Activated T-cell treated with anti-CD3 and anti-CD28 coated beads for 48 hours (primary cell): ENCODE measurements around the gene SUSD3.

Source experiments
- DNase-seq: peaks from one replicate; pipeline ENCODE4 v3.0.0-alpha.2; 2020; ENCODE audit warnings: low read depth

SUSD3 gene

GRCh38 chr9:93053781-93054331 is 4.6 kb upstream of the SUSD3 start:
- no peak for DNase-seq

- DNase-seq = no peak
Observed at GRCh38 chr9:93054758-93055704, 3.5 kb upstream of the SUSD3 start.

- DNase-seq = no peak
Observed at GRCh38 chr9:93057042-93057702, 1.3 kb upstream of the SUSD3 start.

DNA sequence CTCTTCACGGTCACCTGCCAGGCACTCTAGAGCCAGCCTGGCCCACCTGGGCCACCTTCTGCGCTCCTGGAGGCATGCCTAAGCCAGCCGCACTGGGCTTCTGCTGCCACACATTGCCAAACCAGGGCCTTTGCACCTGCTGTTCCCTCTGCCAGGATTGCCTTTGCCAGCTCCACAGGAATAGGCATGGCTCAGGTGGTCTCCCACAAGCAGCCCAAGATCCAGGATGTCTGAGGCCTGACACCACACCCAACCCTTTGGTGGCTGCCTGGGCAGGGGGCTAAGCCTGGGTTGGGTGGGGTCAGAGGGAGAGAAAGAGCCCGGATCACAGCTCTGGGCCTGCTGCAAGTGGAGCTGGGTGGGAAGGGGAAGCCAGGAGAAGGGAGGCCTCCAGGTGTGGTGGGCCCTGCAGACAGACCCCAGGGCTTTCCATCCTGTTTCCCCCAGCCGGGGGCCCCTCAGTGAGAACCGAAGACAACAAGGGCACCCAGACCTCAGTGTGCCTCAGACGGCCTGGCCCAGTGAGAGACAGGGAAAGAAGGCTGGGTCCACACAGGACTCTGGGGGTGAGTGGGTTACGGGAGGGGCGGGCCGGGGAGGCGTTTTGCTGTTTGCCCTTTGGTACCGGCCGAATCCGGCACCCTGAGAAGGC is 672 bp upstream of the SUSD3 start:
- DNase-seq = no peak

- no peak for DNase-seq
Observed at GRCh38 chr9:93059011-93059714, 662 bp downstream of the SUSD3 start.

DNA sequence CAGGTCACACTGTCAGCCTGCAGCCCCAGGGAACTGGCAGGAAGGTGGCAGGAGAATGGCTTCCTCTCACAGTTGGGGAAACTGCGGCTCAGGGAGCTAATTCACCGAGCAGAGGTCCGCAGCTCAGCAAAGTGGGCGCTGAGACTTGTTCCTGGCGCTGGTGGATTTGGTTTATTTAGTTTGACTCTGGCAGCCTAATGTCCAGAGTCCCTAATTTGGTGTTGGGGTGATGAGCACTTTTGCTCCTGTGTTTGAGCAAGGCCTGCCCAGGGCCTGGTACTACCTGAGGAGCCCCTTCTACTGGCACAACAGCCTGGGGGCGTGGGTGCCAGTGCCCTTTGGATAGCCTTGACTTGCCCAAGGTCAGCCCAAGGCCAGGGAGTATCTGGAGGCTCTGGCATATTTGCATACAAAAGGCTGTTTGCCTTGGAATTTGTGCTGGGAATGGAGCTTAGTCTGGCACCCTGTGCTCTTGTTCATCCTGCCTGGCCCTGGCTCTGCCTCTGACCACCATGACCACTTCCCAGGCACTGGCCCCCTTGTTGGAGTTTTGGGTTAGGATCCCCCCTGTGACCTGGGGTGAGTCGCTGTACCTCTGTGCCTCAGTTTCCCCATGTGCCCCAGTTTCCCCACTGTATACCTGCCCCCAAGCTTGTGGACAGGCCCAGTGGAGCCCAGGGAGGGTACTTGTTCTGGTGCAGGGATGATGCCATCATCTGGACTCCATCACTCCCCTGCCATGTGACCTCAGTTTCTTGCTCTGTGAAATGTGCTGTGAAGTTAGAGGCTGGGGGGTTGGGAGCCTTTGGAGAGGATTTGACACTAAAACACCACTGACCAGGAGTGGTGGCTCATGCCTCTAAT is 1.4 kb downstream of the SUSD3 start:
- DNase-seq = no peak

DNA sequence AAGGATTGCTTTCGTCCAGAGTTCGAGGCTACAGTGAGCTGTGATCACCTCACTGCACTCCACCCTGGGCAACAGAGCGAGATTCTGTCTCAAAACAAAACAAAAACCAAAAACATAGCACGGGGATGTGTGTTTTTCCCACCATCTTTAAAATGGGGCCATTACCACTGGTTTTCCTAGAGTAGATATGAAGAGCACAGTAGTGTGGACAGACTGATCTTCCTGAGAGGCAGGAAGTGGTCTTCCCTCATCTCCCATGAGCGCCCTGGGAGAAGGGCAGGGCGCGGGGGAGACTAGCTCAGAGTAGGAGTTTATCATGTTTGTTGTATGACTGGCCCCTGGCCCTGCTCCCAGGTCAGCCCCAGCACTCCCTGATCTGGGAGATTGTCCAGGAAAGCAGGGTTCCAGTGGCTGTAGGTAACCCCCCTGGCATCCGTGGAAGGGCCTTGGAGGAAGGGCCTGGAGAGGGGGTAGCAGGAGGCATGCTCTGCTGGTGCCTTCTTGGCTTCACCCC is 2.3 kb downstream of the SUSD3 start:
- DNase-seq = no peak

- no peak for DNase-seq
Observed at GRCh38 chr9:93061260-93061751, 2.8 kb downstream of the SUSD3 start.

- DNase-seq = no peak
Observed at GRCh38 chr9:93061791-93062763, 3.6 kb downstream of the SUSD3 start.

DNA sequence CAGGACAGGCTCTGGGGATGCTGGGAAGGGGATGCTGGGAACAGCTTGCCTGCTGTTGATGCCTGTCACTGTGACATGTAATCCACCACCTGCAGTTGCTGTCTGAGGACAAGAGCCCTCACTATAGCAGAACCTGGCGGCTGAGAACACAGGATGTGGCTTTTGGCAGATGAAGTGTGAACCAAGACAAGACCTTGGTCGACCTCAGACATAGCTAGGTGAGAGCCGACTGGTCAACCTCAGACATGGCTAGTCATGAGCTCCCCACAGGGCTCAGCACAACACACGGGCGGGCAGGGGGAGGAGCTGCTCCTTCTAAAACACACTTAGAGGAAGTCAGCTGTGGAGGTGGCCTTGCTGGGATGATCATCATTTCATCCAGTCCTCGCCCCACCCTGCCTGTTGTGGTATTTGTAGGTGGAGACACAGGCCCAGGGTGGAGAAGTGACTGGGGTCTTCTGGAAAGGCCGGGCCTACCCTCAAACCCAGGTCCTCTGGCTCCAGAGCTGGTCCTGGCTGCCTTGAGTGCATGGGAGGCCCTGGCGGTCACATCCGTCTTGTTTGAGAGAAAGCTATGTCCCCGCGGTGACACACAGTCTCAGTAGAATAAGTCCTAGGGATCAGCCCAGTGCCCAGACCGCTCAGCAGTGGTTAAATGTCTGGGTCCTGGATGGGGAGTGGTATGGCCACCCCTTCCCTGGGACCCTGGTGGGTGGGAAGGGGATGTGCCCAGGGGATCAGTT is 6.1 kb downstream of the SUSD3 start:
- peak; percentile 83 for DNase-seq

GRCh38 chr9:93065135-93065720 is 6.7 kb downstream of the SUSD3 start:
- DNase-seq = no peak

GRCh38 chr9:93066978-93067603 is 8.6 kb downstream of the SUSD3 start:
- DNase-seq = no peak

DNA sequence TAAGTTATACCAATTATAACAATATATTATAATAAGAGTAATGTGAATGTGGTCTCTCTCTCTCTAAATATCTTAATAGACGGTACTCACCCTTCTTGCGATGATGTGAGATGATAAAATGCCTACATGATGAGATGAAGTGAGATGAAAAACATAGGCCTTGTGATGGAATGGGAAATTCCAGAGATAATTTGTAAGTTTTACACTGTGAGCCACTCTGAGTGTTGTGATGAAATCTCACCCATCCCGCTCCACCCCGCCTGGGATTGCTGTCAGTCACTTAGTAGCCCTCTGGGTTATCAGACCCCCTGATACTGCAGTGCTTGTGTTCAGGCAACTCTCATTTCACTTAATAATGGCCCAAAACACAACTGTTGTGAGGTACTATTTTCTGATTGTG is 10.5 kb downstream of the SUSD3 start:
- DNase-seq = no peak

GRCh38 chr9:93071464-93071863 is 13.0 kb downstream of the SUSD3 start:
- DNase-seq = no peak

GRCh38 chr9:93072383-93072795 is 13.9 kb downstream of the SUSD3 start:
- DNase-seq = no peak

DNA sequence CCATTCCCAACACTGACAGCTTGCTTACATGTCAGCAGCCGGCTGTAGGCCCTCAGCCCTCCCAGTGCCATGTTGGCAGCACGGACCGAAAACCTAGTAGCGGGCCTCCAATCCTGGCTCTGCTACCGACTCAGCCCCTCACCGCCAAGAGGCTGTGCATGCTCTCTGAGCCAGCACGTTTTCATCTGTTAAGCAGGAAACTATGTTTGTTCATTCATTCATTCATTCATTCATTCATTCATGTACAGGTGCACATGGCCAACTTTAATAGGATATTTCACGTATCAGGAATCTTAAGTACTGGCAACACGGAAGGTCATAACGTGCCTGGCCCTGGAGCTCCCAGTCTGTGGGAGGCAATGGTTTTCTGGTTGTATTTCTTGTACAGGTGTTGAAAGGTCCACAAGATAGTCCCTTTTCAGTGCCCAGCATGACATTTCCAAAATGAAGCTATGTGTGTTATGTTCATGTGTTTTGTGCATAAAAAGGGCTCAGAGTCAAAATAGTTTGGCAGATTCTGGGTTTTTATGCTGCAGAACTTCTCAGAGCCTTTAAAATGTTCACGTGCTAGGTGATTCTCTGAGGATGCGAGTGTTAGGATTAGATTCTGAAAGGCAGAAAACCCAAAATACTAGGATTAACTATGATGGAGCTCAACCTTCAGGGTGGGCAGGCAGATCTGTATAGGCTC is 17.7 kb downstream of the SUSD3 start:
- DNase-seq = no peak

- no peak for DNase-seq
Observed at GRCh38 chr9:93076792-93077128, 18.3 kb downstream of the SUSD3 start.
